Panc1 (cell line): Measurements from ENCODE around the gene MPDU1. TPM values are rescaled to one million over a fixed set of nuclear protein-coding genes. Genes with fewer than 3 reads are reported as not detected.
"Not testable (repeated sequence)": the region's sequence is repeated elsewhere in the genome, so short reads cannot be mapped to it uniquely, and the experiment has no call there.

ENCODE experiments used
- ATAC-seq: fragments of 200-7000 bp; cut with Tn5 transposase; 2 replicates; pipeline ENCODE4 v1.9.1; 2020; ENCODE audit warnings: mild to moderate bottlenecking, moderate library complexity
- BruUV-seq: library from RNA; stranded (reverse); fragments of 400-500 nt; replicated peaks from 2 replicates; lab custom pipeline; 2021; lab: Mats Ljungman, UMichigan
- CTCF ChIA-PET: fragments of 300-600 bp; sonication (Branson Sonifier 250); formaldehyde crosslinking; loops from one replicate; lab custom pipeline; 2022; ENCODE audit warnings: antibody characterized with exemption; lab: Charles Lee
- POLR2A ChIA-PET: fragments of 300-600 bp; sonication (Branson Sonifier 250); formaldehyde crosslinking; loops from one replicate; lab custom pipeline; 2022; ENCODE audit warnings: antibody characterized with exemption; lab: Charles Lee
- DNase-seq: peaks from one replicate; pipeline ENCODE4 v3.0.0-alpha.2; 2010; ENCODE audit warnings: low read depth, low spot score
- H3K27ac ChIP-seq: 2 replicates; pipeline ENCODE4 v1.5.1; 2011; ENCODE audit warnings: mild to moderate bottlenecking, low read length, inconsistent platforms
- H3K27me3 ChIP-seq: fragments of 200-500 bp; sonication (Bioruptor generic); 2 replicates; pipeline ENCODE4 v1.6.0; 2014; ENCODE audit warnings: low read length, inconsistent platforms; ENCODE audit not compliant: control insufficient read depth, insufficient read depth
- H3K36me3 ChIP-seq: fragments of 200-500 bp; sonication (Bioruptor generic); 2 replicates; pipeline ENCODE4 v1.5.1; 2014; ENCODE audit warnings: inconsistent platforms, mild to moderate bottlenecking, low read length, moderate library complexity; ENCODE audit not compliant: control insufficient read depth, insufficient read depth
- H3K4me1 ChIP-seq: 2 replicates; pipeline ENCODE4 v1.5.1; 2011; ENCODE audit warnings: inconsistent platforms, mild to moderate bottlenecking, low read length, moderate library complexity; ENCODE audit not compliant: control insufficient read depth, insufficient read depth
- H3K4me3 ChIP-seq, 2 experiments: 2 replicates each; pipeline ENCODE4 v1.5.1; 2011 to 2012; ENCODE audit warnings: low read depth in 2 of 2, low read length in 2 of 2, mild to moderate bottlenecking in 2 of 2, inconsistent platforms in 1 of 2, moderate library complexity in 1 of 2
- H3K9me3 ChIP-seq: fragments of 200-500 bp; sonication (Bioruptor generic); 2 replicates; pipeline ENCODE4 v1.5.1; 2014; ENCODE audit warnings: low read depth, mild to moderate bottlenecking, inconsistent platforms, low read length, moderate library complexity; ENCODE audit not compliant: control insufficient read depth, insufficient read depth
- POLR2AphosphoS5 ChIP-seq: IDR thresholded peaks from 2 replicates; pipeline ENCODE4 v1.6.1; 2012; ENCODE audit warnings: mild to moderate bottlenecking, low read depth, low read length, moderate library complexity
- SIN3A ChIP-seq: IDR thresholded peaks from 2 replicates; pipeline ENCODE4 v1.6.1; 2012; ENCODE audit warnings: low read depth, mild to moderate bottlenecking, low read length, moderate library complexity, borderline replicate concordance; ENCODE audit not compliant: insufficient read depth
- TCF7L2 ChIP-seq: IDR thresholded peaks from 2 replicates; pipeline ENCODE4 v1.6.1; 2011; ENCODE audit warnings: mild to moderate bottlenecking, low read depth, low read length, inconsistent platforms
- in situ Hi-C: cut with HindIII; loops from 2 replicates; pipeline ENCODE4 v1.10.0; 2016; ENCODE audit warnings: low sequenced_read_pairs, low pct_unique_long_range_greater_than_20kb
- intact Hi-C: fragments of 100-400 bp; cut with micrococcal nuclease; formaldehyde crosslinking; loops from one replicate; pipeline ENCODE4 v1.10.0; 2022; ENCODE audit not compliant: unreplicated experiment
- total RNA-seq: library from RNA; stranded (reverse); gene quantifications from one replicate; pipeline ENCODE4 v1.2.1, GENCODE V29; 2021; ENCODE audit not compliant: unreplicated experiment
- TF ChIP-seq, protein P1 (sequence below): fragments of 450-650 bp; IDR thresholded peaks from 2 replicates; pipeline ENCODE4 v1.5.1; 2017; ENCODE audit warnings: mild to moderate bottlenecking
- TF ChIP-seq, protein P2 (sequence below), 2 experiments: IDR thresholded peaks; 2 replicates each; pipeline ENCODE4 v1.6.1; 2011 to 2012; ENCODE audit warnings: low read depth in 2 of 2, control low read depth in 1 of 2, low read length in 1 of 2, mild to moderate bottlenecking in 1 of 2, moderate library complexity in 1 of 2; ENCODE audit not compliant: insufficient read depth in 1 of 2

The MPDU1 gene
- total RNA-seq, 1 experiment from 2014 or later = 47.1 TPM

DNA sequence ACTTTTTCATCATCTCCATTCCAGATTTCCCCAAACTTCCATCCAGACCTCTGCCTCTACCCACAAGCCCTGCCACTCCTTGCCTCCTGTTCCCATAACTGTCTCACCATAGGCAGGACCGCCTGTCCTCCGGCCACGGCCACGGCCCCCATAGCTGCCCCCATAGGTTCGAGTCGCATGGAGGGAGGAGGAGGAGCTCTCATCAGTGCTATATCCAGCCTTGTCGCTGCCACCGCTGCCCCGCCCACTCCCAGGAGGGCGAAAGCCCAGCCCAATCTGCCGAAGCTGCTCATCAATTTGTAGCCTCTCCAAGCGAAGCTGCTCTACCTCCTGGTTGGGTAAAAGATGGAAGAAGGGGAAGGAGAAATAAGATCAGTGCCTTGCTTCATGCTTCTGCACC is 9.6 kb downstream of the MPDU1 start:
- ChIA-PET CTCF (no interaction called here), POLR2A (no interaction called here)
- no peaks in the 10 kb centered on the region for H3K27me3 ChIP-seq
- peaks cover 13% of the 10 kb centered on the region for H3K4me1 ChIP-seq
- H3K36me3 ChIP-seq = peaks cover 15% of the 10 kb centered on the region
- in situ Hi-C loops (no loop called here), intact Hi-C loops (no loop called here)
- TF ChIP-seq TCF7L2 = no peak
- TF ChIP-seq, protein P1, sequence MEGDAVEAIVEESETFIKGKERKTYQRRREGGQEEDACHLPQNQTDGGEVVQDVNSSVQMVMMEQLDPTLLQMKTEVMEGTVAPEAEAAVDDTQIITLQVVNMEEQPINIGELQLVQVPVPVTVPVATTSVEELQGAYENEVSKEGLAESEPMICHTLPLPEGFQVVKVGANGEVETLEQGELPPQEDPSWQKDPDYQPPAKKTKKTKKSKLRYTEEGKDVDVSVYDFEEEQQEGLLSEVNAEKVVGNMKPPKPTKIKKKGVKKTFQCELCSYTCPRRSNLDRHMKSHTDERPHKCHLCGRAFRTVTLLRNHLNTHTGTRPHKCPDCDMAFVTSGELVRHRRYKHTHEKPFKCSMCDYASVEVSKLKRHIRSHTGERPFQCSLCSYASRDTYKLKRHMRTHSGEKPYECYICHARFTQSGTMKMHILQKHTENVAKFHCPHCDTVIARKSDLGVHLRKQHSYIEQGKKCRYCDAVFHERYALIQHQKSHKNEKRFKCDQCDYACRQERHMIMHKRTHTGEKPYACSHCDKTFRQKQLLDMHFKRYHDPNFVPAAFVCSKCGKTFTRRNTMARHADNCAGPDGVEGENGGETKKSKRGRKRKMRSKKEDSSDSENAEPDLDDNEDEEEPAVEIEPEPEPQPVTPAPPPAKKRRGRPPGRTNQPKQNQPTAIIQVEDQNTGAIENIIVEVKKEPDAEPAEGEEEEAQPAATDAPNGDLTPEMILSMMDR = no peak
- TF ChIP-seq SIN3A = no peak
- TF ChIP-seq POLR2AphosphoS5 = no peak
- TF ChIP-seq, protein P2, sequence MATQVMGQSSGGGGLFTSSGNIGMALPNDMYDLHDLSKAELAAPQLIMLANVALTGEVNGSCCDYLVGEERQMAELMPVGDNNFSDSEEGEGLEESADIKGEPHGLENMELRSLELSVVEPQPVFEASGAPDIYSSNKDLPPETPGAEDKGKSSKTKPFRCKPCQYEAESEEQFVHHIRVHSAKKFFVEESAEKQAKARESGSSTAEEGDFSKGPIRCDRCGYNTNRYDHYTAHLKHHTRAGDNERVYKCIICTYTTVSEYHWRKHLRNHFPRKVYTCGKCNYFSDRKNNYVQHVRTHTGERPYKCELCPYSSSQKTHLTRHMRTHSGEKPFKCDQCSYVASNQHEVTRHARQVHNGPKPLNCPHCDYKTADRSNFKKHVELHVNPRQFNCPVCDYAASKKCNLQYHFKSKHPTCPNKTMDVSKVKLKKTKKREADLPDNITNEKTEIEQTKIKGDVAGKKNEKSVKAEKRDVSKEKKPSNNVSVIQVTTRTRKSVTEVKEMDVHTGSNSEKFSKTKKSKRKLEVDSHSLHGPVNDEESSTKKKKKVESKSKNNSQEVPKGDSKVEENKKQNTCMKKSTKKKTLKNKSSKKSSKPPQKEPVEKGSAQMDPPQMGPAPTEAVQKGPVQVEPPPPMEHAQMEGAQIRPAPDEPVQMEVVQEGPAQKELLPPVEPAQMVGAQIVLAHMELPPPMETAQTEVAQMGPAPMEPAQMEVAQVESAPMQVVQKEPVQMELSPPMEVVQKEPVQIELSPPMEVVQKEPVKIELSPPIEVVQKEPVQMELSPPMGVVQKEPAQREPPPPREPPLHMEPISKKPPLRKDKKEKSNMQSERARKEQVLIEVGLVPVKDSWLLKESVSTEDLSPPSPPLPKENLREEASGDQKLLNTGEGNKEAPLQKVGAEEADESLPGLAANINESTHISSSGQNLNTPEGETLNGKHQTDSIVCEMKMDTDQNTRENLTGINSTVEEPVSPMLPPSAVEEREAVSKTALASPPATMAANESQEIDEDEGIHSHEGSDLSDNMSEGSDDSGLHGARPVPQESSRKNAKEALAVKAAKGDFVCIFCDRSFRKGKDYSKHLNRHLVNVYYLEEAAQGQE (IDR thresholded peaks at IDR 0.05; ENCODE audit: insufficient read depth in 1 of 2, low read depth in 2 of 2, low read length in 1 of 2) = no peak
- H3K9me3 ChIP-seq = no peaks in the 10 kb centered on the region
- no TSS peak for BruUV-seq
- no peak overlapping the region for H3K4me3 ChIP-seq
- H3K27ac ChIP-seq = no peak overlapping the region
- ATAC-seq = no peak
- DNase-seq = no peak

DNA sequence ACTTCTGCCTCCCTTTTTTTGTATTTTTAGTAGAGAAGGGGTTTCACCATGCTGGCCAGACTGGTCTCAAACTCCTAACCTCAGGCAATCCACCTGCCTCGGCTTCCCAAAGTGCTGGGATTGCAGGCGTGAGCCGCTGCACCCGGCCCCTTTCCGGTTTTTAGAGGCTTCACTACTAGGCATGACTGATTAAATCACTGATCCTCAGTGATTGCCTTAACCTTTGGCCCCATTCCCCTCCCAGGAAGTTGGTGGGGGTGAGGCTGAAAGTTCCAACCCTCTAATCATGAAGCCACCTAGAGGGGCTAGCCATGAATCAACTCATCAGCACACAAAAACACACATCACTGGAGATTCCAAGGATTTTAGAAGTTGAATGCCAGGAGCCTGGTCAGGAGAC is 13.9 kb downstream of the MPDU1 start:
- peaks cover 10% of the 10 kb centered on the region for H3K36me3 ChIP-seq
- ATAC-seq, in situ Hi-C loops, H3K27me3 ChIP-seq, CTCF ChIA-PET, POLR2A ChIA-PET, BruUV-seq, intact Hi-C loops, H3K9me3 ChIP-seq, H3K4me1 ChIP-seq, H3K4me3 ChIP-seq, DNase-seq, H3K27ac ChIP-seq: not testable (repeated sequence)

DNA sequence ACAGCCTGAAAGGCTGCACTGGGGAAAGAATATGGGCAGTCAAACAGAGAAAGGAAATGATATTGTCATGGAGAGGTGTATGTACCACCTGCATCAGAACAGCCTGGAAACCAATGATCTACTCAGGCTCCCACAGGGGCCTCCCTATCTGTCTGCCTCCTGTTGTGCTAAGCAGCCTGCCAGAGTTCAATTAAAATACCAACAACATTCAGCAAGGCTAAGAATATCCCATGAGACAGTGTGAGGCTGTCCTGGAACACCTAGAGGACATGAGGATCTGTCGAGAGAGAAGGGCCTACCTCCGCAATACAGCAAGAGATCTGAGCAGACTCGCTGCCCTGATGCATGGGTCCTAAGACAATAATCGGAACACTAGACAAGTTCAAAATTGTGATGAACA is 22.6 kb downstream of the MPDU1 start:
- Histone ChIP-seq H3K4me1 (no peaks in the 10 kb centered on the region), H3K9me3 (no peaks in the 10 kb centered on the region), H3K27ac (no peak overlapping the region), H3K27me3 (no peaks in the 10 kb centered on the region), H3K36me3 (peaks cover 4% of the 10 kb centered on the region), H3K4me3 (no peak overlapping the region)
- intact Hi-C loops = no loop called here
- no TSS peak for BruUV-seq
- no peak for DNase-seq
- CTCF ChIA-PET = no interaction called here
- TF ChIP-seq, protein P1 = no peak
- TF ChIP-seq, protein P2 (IDR thresholded peaks at IDR 0.05; ENCODE audit: insufficient read depth in 1 of 2, low read depth in 2 of 2, low read length in 1 of 2) = no peak
- TF ChIP-seq TCF7L2 = no peak
- no peak for TF ChIP-seq SIN3A
- no peak for TF ChIP-seq POLR2AphosphoS5
- in situ Hi-C loops = no loop called here
- POLR2A ChIA-PET = no interaction called here
- ATAC-seq = no peak
